Heart left ventricle (tissue), 16 donors: ENCODE data around the gene OPN1SW. TPM values are rescaled to one million over a fixed set of nuclear protein-coding genes. Genes with fewer than 3 reads are reported as not detected.

Experiments
- ATAC-seq, 4 donors: fragments of 200-7000 bp; cut with Tn5 transposase; one replicate each; pipeline ENCODE4 v1.9.1; 2020 to 2022; ENCODE audit warnings: moderate library complexity in 4 of 4, mild to moderate bottlenecking in 3 of 4, moderate number of reproducible peaks in 1 of 4
- DNase-seq, 5 donors: peaks; one replicate each; pipeline ENCODE4 v3.0.0-alpha.2; 2020
- H3K27ac ChIP-seq, 12 donors: fragments of 200-600 bp; sonication (generic) in 4 of 12; one replicate each; pipeline versions ENCODE4 v1.5.0 to v1.8.0; 2016 to 2022; ENCODE audit warnings: mild to moderate bottlenecking in 2 of 12
- H3K27me3 ChIP-seq, 9 donors: fragments of 200-600 bp; sonication (generic) in 2 of 9; one replicate each; pipeline versions ENCODE4 v1.5.1 to v1.8.0; 2016 to 2022; ENCODE audit warnings: mild to moderate bottlenecking in 3 of 9
- H3K36me3 ChIP-seq, 9 donors: fragments of 200-600 bp; sonication (generic) in 2 of 9; one replicate each; pipeline versions ENCODE4 v1.5.0 to v1.8.0; 2018 to 2022; ENCODE audit warnings: mild to moderate bottlenecking in 2 of 9
- H3K4me1 ChIP-seq, 12 donors: fragments of 200-600 bp; sonication (generic) in 4 of 12; one replicate each; pipeline versions ENCODE4 v1.5.0 to v1.8.0; 2016 to 2022; ENCODE audit warnings: mild to moderate bottlenecking in 3 of 12
- H3K4me3 ChIP-seq, 12 donors: fragments of 200-600 bp; sonication (generic) in 4 of 12; one replicate each; pipeline versions ENCODE4 v1.5.0 to v1.8.0; 2017 to 2022; ENCODE audit warnings: mild to moderate bottlenecking in 9 of 12, moderate library complexity in 4 of 12
- H3K9me3 ChIP-seq, 12 donors: fragments of 200-600 bp; sonication (generic) in 4 of 12; one replicate each; pipeline versions ENCODE4 v1.5.0 to v1.8.0; 2016 to 2022; ENCODE audit warnings: mild to moderate bottlenecking in 1 of 12
- CTCF ChIP-seq, 12 donors: fragments of 200-600 bp; sonication (generic) in 4 of 12; IDR thresholded peaks; one replicate each; pipeline versions ENCODE4 v1.5.0 to v1.8.0; 2018 to 2022; ENCODE audit warnings: antibody characterized with exemption in 12 of 12, mild to moderate bottlenecking in 5 of 12
- POLR2A ChIP-seq, 2 donors: fragments of 450-650 bp; IDR thresholded peaks; one replicate each; pipeline ENCODE4 v1.6.1; 2017; ENCODE audit warnings: antibody characterized with exemption in 2 of 2, mild to moderate bottlenecking in 2 of 2, moderate library complexity in 2 of 2
- WGBS, 4 donors: extraction: QIAGEN DNeasy Blood & Tissue Kit in 2 of 4; methylation state at CpG; one replicate each; pipeline versions ENCODE4 v1.1.5 to v1.1.7; 2013 to 2018; 5-methylcytosine and 5-hydroxymethylcytosine counted together
- intact Hi-C, 10 donors: fragments of 100-400 bp; cut with DNase I; formaldehyde crosslinking; loops; one replicate each; pipeline versions ENCODE4 v1.11.1 to v1.14.2; 2022
- polyA plus RNA-seq, 2 donors: library from polyadenylated mRNA; stranded (reverse); fragments of 200-250 nt; gene quantifications; one replicate each; pipeline ENCODE4 v1.2.3, GENCODE V29; 2013
- total RNA-seq, 9 donors: library from RNA; depleted of rRNA in 2 of 9; stranded (reverse); fragments of >200 nt in 2 of 9; fragmentation: NEBNext Ultra II Directional in 3 of 9; extraction: Animal tissue kit (Norgen Biotek cat#: 25700) in 3 of 9; gene quantifications; one replicate each; pipeline versions ENCODE4 v1.1.0 to v1.2.4, GENCODE V29; 2016 to 2023
- donor health status: ischemic (EF 13 %, LVEDD 7.1; RV severe dilation, severe dysfunction).
- donor health status: healthy with polysubstance abuse.
- donor health status: DM: no; HTN: yes; CAD: no.
- donor health status: DM: no; HTN: no; CAD: no.
- donor health status: ischemic (EF 25% LVEDD 6.9; RV normal size, moderate dysfunction).
- donor health status: ischemic (EF 25% LVEDD 5.7; RV mildly dilated, moderate dysfunction).
- donor health status: healthy.
- donor health status: DM: yes; HTN: yes; CAD: no.
- donor health status: ischemic (EF 35%, LVEDD 5.7; RV mildly dilated, moderate dysfunction).
- donor health status: nonischemic (EF 11% LVEDD 7.7; RV severe dilation, severe dysfunction).
- donor health status: DM: yes; HTN: yes; CAD: no.
- donor health status: PGD.
- donor health status: ischemic (EF 29% LVEDD 5.4; RV normal size, mild dysfunction).
- donor health status: nonischemic (EF 23%, LVEDD 6.1; RV moderate dilation, normal function).

Gene OPN1SW
- total and polyA plus RNA-seq, 11 donors: not detected

- no peak for DNase-seq
- Histone ChIP-seq H3K4me3 (no peak overlapping the region), H3K27me3 (no peaks in the 10 kb centered on the region), H3K36me3 (no peaks in the 10 kb centered on the region), H3K9me3 (no peaks in the 10 kb centered on the region), H3K4me1 (peaks cover 0 to 30% (median 19%) of the 10 kb centered on the region in 12 donors), H3K27ac (no peak overlapping the region)
- intact Hi-C loops: no loop called here
- ATAC-seq: no peak
- no peak for TF ChIP-seq POLR2A (IDR thresholded peaks at IDR 0.05)
- TF ChIP-seq CTCF (IDR thresholded peaks at IDR 0.05): no peak
- WGBS, 4 donors: 74 to 79% (median 77%) methylated on average over 9 of the region's 9 CpGs
Measured at GRCh38 chr7:128788446-128789412, 13.1 kb upstream of the OPN1SW start.

- no peaks in the 10 kb centered on the region for H3K9me3 ChIP-seq
- WGBS, 4 donors: 82 to 89% (median 87%) methylated on average over 3 of the region's 3 CpGs
- H3K27ac ChIP-seq: no peak overlapping the region
- DNase-seq (no peak), ATAC-seq (no peak)
- H3K4me3 ChIP-seq: no peak overlapping the region
- intact Hi-C loops: no loop called here
- H3K27me3 ChIP-seq: no peaks in the 10 kb centered on the region
- peaks cover 0 to 29% (median 9%) of the 10 kb centered on the region in 12 donors for H3K4me1 ChIP-seq
- no peaks in the 10 kb centered on the region for H3K36me3 ChIP-seq
- TF ChIP-seq POLR2A (IDR thresholded peaks at IDR 0.05) (no peak), CTCF (IDR thresholded peaks at IDR 0.05) (no peak)
Measured at GRCh38 chr7:128785738-128786137, 10.1 kb upstream of the OPN1SW start.

- DNase-seq: peak; percentile 78 to 90 (median 88)
- 18 to 40% (median 26%) methylated on average over 14 to 15 of the region's 15 CpGs for WGBS, 4 donors
- TF ChIP-seq CTCF (IDR thresholded peaks at IDR 0.05) (no peak), POLR2A (IDR thresholded peaks at IDR 0.05) (no peak)
- H3K27me3 ChIP-seq: no peaks in the 10 kb centered on the region
- peak; percentile 91 to 95 (median 94) for ATAC-seq
- H3K9me3 ChIP-seq: peaks cover 0 to 5% (median under 1%) of the 10 kb centered on the region in 12 donors
- H3K4me3 ChIP-seq: no peak overlapping the region
- intact Hi-C loops: loop anchor here in 1 of 10 donors (5.0 kb wide), 1 partner anchor 36 kb away; no protein-coding TSS in a partner anchor
- H3K36me3 ChIP-seq: no peaks in the 10 kb centered on the region
- H3K27ac ChIP-seq: peak overlapping the region in 5 of 12 donors; percentile 2 to 73 (median 43)
- H3K4me1 ChIP-seq: peaks cover 0 to 21% (median 4%) of the 10 kb centered on the region in 12 donors
Measured at GRCh38 chr7:128783143-128783861, 7.7 kb upstream of the OPN1SW start.

GRCh38 chr7:128781851-128782250, 6.3 kb upstream of the OPN1SW start:
- Histone ChIP-seq H3K27me3 (no peaks in the 10 kb centered on the region), H3K27ac (peak overlapping the region in 3 of 12 donors; percentile 53 to 73 (median 54)), H3K4me1 (peaks cover 0 to 21% (median 4%) of the 10 kb centered on the region in 12 donors), H3K9me3 (peaks cover 0 to 16% (median 8%) of the 10 kb centered on the region in 12 donors), H3K4me3 (no peak overlapping the region), H3K36me3 (no peaks in the 10 kb centered on the region)
- intact Hi-C loops: loop anchor here in 1 of 10 donors (5.0 kb wide), 1 partner anchor 35 kb away; no protein-coding TSS in a partner anchor
- DNase-seq (no peak), ATAC-seq (no peak)
- no peak for TF ChIP-seq POLR2A (IDR thresholded peaks at IDR 0.05)
- no peak for TF ChIP-seq CTCF (IDR thresholded peaks at IDR 0.05)
- 59 to 70% (median 68%) methylated on average over 3 of the region's 3 CpGs for WGBS, 4 donors
